ENCODE measurements around the gene PDK1.

DNA sequence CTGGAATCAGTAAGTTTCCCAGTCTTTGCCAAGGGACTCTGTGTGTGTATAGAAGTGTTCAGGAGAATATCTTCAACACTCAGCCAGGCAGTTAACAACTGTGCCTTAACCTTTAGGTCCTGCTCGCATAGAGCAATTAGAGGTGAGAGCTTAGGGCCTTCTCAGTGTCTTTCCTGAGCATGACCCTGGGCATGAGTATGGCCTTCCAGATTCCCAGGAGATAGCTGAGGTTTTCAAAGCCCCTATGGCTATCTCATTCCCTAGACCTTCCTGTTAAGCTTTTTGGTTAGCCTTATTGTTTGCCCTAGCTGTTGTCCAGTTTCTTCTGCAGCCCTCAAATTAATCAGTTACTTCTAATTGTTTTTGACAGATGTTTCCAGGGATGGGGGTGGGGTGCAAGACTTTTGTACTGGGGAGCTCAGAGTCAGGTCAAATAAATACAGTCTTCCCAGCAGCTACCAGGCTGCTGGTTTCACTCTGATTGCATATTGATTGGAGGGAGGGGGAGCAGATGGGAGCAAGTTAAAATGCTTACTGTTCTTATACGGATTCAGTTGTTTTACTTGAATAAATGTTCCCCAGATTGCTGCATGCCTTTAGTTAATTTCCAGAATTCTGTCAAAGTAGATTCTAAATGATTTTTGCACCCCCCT is 23.1 kb downstream of the PDK1 start:
- TF ChIP-seq, protein P1, sequence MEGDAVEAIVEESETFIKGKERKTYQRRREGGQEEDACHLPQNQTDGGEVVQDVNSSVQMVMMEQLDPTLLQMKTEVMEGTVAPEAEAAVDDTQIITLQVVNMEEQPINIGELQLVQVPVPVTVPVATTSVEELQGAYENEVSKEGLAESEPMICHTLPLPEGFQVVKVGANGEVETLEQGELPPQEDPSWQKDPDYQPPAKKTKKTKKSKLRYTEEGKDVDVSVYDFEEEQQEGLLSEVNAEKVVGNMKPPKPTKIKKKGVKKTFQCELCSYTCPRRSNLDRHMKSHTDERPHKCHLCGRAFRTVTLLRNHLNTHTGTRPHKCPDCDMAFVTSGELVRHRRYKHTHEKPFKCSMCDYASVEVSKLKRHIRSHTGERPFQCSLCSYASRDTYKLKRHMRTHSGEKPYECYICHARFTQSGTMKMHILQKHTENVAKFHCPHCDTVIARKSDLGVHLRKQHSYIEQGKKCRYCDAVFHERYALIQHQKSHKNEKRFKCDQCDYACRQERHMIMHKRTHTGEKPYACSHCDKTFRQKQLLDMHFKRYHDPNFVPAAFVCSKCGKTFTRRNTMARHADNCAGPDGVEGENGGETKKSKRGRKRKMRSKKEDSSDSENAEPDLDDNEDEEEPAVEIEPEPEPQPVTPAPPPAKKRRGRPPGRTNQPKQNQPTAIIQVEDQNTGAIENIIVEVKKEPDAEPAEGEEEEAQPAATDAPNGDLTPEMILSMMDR (IDR thresholded peaks at IDR 0.05): no peak
- TF ChIP-seq EZH2 (IDR thresholded peaks at IDR 0.05): no peak
- TF ChIP-seq EZH2phosphoT487 (IDR thresholded peaks at IDR 0.05): no peak
